Measurements from ENCODE around the gene CAP2. TPM values are rescaled to one million over a fixed set of nuclear protein-coding genes. Genes with fewer than 3 reads are reported as not detected.
"Not testable (repeated sequence)": the region's sequence is repeated elsewhere in the genome, so short reads cannot be mapped to it uniquely, and the experiment has no call there.

CAP2 gene
- total and polyA plus RNA-seq, 8 donors = 6.5 to 10.6 (median 8.0) TPM

DNA sequence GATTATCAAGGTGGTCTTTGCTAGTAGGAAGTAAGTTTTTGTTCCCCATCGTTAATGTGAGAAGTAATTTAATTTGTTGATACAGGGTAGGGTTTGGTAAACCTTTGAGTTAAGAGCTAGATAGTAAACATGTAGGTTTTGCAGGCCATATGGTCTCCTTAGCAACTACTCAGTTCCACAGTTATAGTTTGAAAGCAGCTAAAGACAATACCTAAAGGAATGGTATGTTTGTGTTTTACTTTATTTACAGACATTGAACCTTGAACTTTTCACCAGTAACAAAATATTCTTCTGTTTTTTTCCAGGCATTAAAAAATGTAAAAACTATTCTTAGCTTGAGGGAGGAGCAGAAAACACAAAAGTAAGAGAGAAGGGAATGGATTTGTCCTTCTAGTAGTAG is 1.7 kb downstream of the CAP2 start:
- H3K27me3 ChIP-seq = peaks cover 0 to 58% of the 10 kb centered on the region in 2 donors
- no peak overlapping the region for H3K4me3 ChIP-seq
- H3K36me3 ChIP-seq = no peaks in the 10 kb centered on the region
- no peak for ATAC-seq
- no peak for DNase-seq
- intact Hi-C loops (cut with DNase I) = no loop called here
- H3K9me3 ChIP-seq = no peaks in the 10 kb centered on the region
- no peak overlapping the region for H3K27ac ChIP-seq
- TF ChIP-seq, protein P1, sequence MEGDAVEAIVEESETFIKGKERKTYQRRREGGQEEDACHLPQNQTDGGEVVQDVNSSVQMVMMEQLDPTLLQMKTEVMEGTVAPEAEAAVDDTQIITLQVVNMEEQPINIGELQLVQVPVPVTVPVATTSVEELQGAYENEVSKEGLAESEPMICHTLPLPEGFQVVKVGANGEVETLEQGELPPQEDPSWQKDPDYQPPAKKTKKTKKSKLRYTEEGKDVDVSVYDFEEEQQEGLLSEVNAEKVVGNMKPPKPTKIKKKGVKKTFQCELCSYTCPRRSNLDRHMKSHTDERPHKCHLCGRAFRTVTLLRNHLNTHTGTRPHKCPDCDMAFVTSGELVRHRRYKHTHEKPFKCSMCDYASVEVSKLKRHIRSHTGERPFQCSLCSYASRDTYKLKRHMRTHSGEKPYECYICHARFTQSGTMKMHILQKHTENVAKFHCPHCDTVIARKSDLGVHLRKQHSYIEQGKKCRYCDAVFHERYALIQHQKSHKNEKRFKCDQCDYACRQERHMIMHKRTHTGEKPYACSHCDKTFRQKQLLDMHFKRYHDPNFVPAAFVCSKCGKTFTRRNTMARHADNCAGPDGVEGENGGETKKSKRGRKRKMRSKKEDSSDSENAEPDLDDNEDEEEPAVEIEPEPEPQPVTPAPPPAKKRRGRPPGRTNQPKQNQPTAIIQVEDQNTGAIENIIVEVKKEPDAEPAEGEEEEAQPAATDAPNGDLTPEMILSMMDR (IDR thresholded peaks at IDR 0.05) = no peak
- peaks cover 0 to 6% of the 10 kb centered on the region in 2 donors for H3K4me1 ChIP-seq

DNA sequence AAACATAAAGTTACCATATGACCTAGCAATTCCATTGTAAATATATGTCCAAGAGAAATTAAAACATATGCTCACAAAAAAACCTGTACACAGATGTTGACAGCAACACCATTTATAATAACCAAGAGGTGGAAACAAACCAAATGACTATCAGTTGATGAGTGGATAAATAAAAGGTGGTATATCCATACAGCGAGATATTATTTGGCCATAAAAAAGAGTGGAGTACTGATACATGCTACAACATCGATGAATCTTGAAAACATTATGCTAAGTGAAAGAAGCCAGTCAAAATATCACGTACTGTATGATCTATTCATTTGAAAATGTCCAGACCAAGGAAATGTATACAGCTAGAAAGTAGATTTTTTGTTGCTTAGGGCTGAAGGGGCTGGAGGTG is 2.9 kb downstream of the CAP2 start:
- Histone ChIP-seq H3K27ac (no peak overlapping the region), H3K27me3 (peaks cover 0 to 51% of the 10 kb centered on the region in 2 donors), H3K4me1 (peaks cover 0 to 6% of the 10 kb centered on the region in 2 donors), H3K4me3 (no peak overlapping the region), H3K9me3 (no peaks in the 10 kb centered on the region), H3K36me3 (no peaks in the 10 kb centered on the region)
- no peak for ATAC-seq
- intact Hi-C loops (cut with DNase I) = no loop called here
- no peak for DNase-seq
- TF ChIP-seq, protein P1 (IDR thresholded peaks at IDR 0.05) = no peak

DNA sequence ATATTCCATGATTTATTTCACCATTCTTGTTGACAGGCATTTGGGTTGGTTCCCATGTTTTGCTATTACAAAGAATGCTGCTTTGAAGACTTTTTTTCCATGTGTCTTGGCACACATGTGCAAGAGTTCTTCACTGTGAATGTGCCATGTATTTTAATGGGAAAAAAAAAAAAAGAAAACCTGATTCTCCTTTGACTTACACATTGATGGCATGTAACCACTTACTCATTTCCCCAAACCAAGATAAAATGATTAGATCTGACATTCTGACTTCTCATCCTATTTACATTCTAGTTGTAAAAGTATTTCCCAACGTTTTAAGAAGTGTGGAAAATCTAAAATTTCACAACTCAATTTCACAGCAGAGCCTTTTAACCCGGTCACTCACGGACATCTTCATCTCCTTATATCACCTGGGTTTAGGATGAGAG is 4.4 kb downstream of the CAP2 start:
- TF ChIP-seq, protein P1 (IDR thresholded peaks at IDR 0.05) = no peak
- H3K27ac ChIP-seq = no peak overlapping the region
- DNase-seq (no peak), ATAC-seq (no peak)
- H3K9me3 ChIP-seq = no peaks in the 10 kb centered on the region
- intact Hi-C loops (cut with DNase I) = no loop called here
- H3K4me1 ChIP-seq = peaks cover 0 to 6% of the 10 kb centered on the region in 2 donors
- H3K36me3 ChIP-seq = no peaks in the 10 kb centered on the region
- H3K27me3 ChIP-seq = peaks cover 0 to 36% of the 10 kb centered on the region in 2 donors
- no peak overlapping the region for H3K4me3 ChIP-seq

DNA sequence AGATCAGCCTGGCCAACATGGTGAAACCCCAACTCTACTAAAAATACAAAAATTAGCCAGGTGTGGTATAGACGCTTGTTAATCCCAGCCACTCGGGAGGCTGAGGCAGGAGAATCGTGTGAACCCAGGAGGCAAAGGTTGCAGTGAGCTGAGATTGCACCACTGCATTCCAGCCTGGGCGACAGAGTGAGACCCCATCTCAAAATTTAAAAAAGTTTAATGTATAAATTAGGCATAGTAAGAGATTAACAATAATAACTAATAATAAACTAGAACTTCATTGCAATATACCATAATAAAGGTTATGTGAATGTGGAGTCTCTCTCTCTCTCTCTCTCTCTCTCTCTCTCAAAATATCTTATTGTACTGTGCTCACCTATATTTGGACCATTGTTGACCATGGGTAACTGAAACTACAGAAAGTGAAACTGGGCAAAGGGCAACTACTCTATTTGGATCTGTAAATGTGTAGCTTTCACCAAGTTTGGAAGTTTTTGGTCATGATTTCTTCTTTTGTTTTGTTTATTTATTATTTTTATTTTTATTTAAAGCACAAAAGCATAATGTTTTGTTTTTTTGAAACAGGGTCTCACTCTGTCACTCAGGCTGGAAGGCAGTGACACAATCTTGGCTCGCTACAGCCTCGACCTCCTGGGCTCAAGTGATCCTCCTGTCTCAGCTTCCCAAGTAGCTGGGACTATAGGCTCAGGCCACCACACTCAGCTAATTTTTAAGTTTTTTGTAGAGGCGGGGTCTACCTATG is 12.0 kb downstream of the CAP2 start:
- H3K9me3 ChIP-seq; ATAC-seq; H3K27me3 ChIP-seq; H3K27ac ChIP-seq; DNase-seq; intact Hi-C loops (cut with DNase I); H3K36me3 ChIP-seq; H3K4me1 ChIP-seq; H3K4me3 ChIP-seq: not testable (repeated sequence)

DNA sequence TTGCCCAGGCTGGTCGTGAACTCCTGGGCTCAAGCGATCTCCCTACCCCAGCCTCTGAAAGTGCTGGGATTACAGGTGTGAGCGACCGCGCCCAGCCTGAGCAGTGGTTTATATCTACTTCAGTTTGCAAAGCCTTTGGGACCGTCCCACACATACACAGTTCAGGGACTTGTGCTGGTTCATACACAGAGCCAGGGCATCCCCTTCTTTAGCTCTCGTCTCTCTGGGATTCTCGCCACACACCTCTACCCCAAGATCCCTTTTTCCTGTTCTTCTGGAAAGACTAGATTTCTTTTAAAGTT is 12.5 kb downstream of the CAP2 start:
- H3K36me3 ChIP-seq = no peaks in the 10 kb centered on the region
- no peaks in the 10 kb centered on the region for H3K27me3 ChIP-seq
- no peak for ATAC-seq
- intact Hi-C loops (cut with DNase I) = no loop called here
- peaks cover 0 to 3% of the 10 kb centered on the region in 2 donors for H3K9me3 ChIP-seq
- no peak overlapping the region for H3K4me3 ChIP-seq
- DNase-seq = no peak
- H3K27ac ChIP-seq = no peak overlapping the region
- TF ChIP-seq, protein P1 (IDR thresholded peaks at IDR 0.05) = no peak
- H3K4me1 ChIP-seq = no peaks in the 10 kb centered on the region

DNA sequence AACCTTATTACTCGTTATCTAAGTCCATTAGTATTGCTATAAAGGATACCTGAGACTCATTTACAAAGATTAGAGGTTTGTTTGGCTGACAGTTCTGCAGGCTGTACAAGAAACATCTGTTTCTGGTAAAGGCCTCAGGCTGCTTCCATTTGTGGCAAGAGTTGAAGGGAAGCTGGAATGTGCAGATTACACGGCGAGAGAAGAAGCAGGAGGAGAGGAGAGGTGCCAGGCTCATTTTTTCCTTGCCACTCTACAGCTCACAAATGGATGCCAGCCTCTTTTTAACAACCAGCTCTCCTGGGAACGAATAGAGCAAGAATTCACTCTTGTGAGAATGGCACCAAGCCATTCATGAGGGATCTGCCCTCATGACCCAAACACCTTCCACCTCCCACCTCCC is 14.7 kb downstream of the CAP2 start:
- H3K36me3 ChIP-seq = no peaks in the 10 kb centered on the region
- no peaks in the 10 kb centered on the region for H3K27me3 ChIP-seq
- H3K4me3 ChIP-seq = no peak overlapping the region
- no peaks in the 10 kb centered on the region for H3K4me1 ChIP-seq
- DNase-seq (no peak), ATAC-seq (no peak)
- TF ChIP-seq, protein P1 (IDR thresholded peaks at IDR 0.05) = no peak
- intact Hi-C loops (cut with DNase I) = no loop called here
- H3K9me3 ChIP-seq = peaks cover 0 to 3% of the 10 kb centered on the region in 2 donors
- H3K27ac ChIP-seq = no peak overlapping the region
